Coronary artery (tissue), 2 donors: ENCODE measurements around the gene ACTG1.

Source experiments
- DNase-seq: peaks from one replicate; pipeline ENCODE4 v3.0.0-alpha.2; 2017; ENCODE audit warnings: low spot score
- H3K27ac ChIP-seq, 2 donors: fragments of 200-600 bp; sonication (generic); one replicate each; pipeline ENCODE4 v1.5.1; 2016 to 2019
- H3K4me3 ChIP-seq: fragments of 200-600 bp; sonication (generic); 2 replicates; pipeline ENCODE4 v1.5.1; 2016; ENCODE audit warnings: mild to moderate bottlenecking, moderate library complexity
- TF ChIP-seq, protein P1 (sequence below): fragments of 200-600 bp; sonication (generic); IDR thresholded peaks from one replicate; pipeline ENCODE4 v1.5.1; 2019; ENCODE audit warnings: antibody characterized with exemption

ACTG1 gene

DNA sequence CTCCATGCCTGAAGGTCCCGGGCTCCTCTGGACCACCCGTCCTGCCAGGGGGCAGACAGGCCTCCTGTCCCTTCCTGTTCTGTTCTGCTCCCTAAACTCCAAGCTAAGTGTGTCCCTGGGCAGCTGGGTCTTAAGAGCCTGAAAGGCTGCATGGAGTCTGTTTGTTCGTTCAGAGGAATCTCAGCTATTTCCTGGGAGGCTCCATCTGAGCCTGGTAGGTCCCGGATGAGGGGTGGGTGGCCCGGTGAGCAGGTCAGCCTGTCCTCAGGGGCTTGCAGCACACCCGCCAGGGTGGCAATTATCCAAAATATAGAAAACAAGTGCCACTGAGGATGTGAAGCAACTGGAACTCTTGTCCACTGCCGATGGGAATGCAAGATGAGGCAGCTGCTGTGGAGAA, 12.6 kb downstream of the ACTG1 start:
- Histone ChIP-seq H3K27ac (no peak overlapping the region), H3K4me3 (no peak overlapping the region)
- TF ChIP-seq, protein P1, sequence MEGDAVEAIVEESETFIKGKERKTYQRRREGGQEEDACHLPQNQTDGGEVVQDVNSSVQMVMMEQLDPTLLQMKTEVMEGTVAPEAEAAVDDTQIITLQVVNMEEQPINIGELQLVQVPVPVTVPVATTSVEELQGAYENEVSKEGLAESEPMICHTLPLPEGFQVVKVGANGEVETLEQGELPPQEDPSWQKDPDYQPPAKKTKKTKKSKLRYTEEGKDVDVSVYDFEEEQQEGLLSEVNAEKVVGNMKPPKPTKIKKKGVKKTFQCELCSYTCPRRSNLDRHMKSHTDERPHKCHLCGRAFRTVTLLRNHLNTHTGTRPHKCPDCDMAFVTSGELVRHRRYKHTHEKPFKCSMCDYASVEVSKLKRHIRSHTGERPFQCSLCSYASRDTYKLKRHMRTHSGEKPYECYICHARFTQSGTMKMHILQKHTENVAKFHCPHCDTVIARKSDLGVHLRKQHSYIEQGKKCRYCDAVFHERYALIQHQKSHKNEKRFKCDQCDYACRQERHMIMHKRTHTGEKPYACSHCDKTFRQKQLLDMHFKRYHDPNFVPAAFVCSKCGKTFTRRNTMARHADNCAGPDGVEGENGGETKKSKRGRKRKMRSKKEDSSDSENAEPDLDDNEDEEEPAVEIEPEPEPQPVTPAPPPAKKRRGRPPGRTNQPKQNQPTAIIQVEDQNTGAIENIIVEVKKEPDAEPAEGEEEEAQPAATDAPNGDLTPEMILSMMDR, result no peak
- no peak for DNase-seq

DNA sequence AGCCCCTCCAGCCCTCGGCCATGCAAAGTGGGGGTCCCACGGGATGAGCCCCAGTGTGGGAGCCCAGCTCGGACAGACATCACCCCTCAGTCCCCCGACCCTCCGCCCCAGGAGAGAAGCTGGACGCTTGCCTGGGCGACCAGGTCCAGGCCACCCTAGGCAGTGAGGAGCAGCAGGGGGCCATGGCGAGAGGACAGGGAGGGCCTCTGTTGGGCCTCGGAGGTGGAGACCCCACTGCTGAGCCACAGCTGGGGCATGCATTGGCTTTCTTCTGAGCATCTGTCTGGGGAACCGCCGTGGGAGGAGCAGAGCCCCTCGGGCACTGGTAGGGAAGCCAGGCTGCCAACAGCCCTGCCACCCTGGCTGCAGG, 13.0 kb downstream of the ACTG1 start:
- Histone ChIP-seq H3K27ac (no peak overlapping the region), H3K4me3 (no peak overlapping the region)
- TF ChIP-seq, protein P1, result no peak
- no peak for DNase-seq

DNA sequence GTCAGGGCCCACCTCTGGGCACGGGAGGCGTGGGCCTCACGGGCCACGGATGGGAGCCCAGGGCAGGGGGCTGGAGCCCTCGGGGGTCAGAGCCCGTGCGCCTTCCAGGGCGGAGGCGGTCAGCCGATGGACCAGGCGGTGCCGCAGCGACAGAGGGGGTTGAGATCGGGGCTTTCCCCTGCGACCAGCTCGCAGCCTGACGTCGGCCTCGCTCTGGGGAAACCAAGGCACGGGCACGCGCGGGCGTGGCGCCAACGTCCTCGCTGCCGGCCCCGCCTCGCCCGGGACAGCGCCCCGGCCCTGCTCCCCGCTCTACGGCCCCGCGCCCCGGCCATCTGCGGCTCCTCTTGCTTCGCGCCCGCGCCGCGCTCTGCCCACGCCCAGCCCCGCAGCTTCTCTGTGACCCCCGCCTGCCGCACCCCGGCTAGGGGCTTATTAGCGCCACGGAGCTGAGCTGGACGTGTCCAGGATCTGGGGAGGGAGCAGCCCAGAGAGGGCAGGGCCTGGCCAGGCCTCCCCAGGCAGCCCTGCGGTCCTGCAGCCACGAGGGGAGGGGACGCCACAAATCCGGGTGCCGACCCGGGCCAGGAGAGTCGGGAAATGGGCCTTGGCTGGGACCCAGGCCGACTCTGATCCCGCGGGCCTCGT, 13.5 kb downstream of the ACTG1 start:
- Histone ChIP-seq H3K27ac (no peak overlapping the region), H3K4me3 (no peak overlapping the region)
- TF ChIP-seq, protein P1, result no peak
- DNase-seq, result no peak

DNA sequence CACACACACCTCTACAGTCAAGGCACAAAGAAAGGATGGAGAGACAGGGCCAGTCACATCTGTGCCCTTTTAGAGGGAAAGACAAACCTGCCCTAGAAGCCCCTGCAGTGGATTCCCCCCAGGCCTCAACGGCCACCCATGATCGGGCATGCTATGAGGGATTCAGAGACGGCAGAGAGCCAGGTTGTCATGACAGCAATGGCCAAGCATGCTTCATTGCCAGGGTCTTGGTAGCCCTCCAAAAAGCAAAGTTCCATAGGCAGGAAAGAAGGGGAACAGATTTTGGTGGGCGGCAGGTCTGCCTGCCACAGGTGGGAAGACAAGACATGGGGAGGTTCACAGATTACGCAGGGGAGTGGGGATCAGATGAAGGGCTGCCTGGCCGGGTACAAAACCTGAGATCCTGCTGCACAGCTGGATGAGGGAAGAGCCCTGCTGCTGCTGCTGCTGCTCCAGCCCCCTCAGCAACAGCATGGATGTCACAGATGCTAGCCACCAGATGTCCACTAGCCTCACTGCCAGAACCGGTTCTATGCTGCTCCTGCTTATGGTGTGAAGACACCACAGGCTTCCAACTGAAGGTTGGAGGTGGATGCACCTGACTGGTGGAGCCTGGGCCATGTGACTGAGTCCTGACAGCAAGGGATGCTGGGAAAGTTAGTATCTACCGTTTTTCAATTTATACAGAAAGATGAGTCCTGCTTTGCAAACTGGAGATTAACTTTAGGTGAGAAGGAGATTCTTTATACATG, 17.8 kb downstream of the ACTG1 start:
- TF ChIP-seq, protein P1, result no peak
- Histone ChIP-seq H3K4me3 (no peak overlapping the region), H3K27ac (no peak overlapping the region)
- DNase-seq, result no peak

DNA sequence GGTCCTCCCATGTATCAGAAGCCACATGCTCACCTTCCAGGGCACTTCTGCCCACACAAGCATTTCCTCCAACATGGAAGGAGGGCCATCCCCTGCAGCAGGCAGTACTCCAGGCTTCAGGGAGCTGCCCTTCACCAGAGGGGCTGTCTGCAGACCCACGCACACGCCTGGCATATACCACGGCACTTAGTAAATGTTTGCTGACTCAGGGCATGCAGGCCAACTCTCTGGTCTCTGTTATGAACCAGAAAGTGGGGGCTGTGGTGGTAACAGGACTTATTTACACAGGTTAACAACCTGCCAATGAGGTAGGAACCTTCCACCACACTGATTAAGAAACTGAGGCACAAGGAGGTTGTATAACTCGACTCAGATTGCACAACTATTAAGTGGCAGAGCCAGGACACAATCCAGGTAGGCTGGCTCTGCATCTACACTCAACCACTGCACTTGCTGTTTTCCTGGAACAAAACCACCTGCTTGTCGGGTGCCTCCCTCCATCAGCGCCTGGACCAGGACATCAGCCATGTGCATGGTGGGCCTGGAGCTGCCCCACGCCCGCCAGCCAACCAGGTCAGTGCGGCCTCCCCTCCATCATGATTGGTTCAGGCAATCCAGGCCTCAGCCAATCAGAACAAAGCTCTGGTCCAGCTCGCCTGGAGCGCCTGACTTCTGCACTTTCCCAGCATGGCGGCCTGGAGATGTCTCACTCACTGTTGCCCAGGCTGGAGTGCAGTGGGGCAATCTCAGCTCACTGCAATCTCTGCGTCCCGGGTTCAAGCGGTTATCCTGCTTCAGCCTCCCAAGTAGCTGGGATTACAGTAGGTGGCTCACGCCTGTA, 19.2 kb downstream of the ACTG1 start:
- Histone ChIP-seq H3K27ac (no peak overlapping the region), H3K4me3 (no peak overlapping the region)
- no peak for DNase-seq
- TF ChIP-seq, protein P1, result no peak

DNA sequence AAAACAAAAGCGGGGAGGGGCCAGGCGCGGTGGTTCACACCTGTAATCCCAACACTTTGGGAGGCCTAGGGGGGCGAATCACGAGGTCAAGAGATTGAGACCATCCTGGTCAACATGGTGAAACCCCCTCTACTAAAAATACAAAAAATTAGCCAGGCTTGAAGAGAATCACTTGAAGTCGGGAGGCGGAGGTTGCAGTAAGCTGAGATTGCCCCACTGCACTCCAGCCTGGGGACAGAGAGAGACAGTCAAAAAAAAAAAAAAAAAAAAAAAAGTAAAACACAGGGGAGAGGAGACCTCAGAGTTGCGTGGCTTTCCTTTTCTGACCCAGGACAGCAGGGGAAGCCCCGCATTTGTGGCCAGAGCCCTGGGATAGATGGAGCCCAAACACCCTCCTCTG, 19.9 kb downstream of the ACTG1 start:
- TF ChIP-seq, protein P1, result no peak
- Histone ChIP-seq H3K27ac (no peak overlapping the region), H3K4me3 (no peak overlapping the region)
- no peak for DNase-seq
